Left ventricle myocardium inferior (tissue), 1 donor: ENCODE results near the gene BAZ1A. TPM values are rescaled to one million over a fixed set of nuclear protein-coding genes. Genes with fewer than 3 reads are reported as not detected.

Experiments used
- DNase-seq: peaks from one replicate; pipeline ENCODE4 v3.0.0-alpha.2; 2020
- H3K27ac ChIP-seq: fragments of 200-600 bp; replicated peaks from 2 replicates; pipeline ENCODE4 v1.8.0; 2021
- H3K27me3 ChIP-seq: fragments of 200-600 bp; 2 replicates; pipeline ENCODE4 v1.8.0; 2021; ENCODE audit warnings: low read depth
- H3K36me3 ChIP-seq: fragments of 200-600 bp; 2 replicates; pipeline ENCODE4 v1.8.0; 2021
- H3K4me1 ChIP-seq: fragments of 200-600 bp; 2 replicates; pipeline ENCODE4 v1.8.0; 2021
- H3K4me3 ChIP-seq: fragments of 200-600 bp; 2 replicates; pipeline ENCODE4 v1.8.0; 2021; ENCODE audit warnings: mild to moderate bottlenecking, moderate library complexity
- H3K9me3 ChIP-seq: fragments of 200-600 bp; replicated peaks from 2 replicates; pipeline ENCODE4 v1.8.0; 2021
- CTCF ChIP-seq: fragments of 200-600 bp; IDR thresholded peaks from 2 replicates; pipeline ENCODE4 v1.8.0; 2021; ENCODE audit warnings: antibody characterized with exemption, mild to moderate bottlenecking, borderline replicate concordance
- intact Hi-C: fragments of 100-400 bp; cut with micrococcal nuclease; formaldehyde crosslinking; loops from one replicate; pipeline ENCODE4 v1.11.0; 2022
- total RNA-seq: library from RNA; stranded (reverse); fragmentation: NEBNext Ultra II Directional; extraction: Animal tissue kit (Norgen Biotek cat#: 25700); gene quantifications from one replicate; pipeline ENCODE4 v1.2.1, GENCODE V29; 2021
- donor health status: DM: no; HTN: yes; CAD: no; lungs with severe emphysema.

The BAZ1A gene
- total RNA-seq, 1 donor from 2014 or later, result 4.5 TPM

- no peaks in the 10 kb centered on the region for H3K27me3 ChIP-seq
- H3K4me1 ChIP-seq, result peaks cover 75% of the 10 kb centered on the region
- no peak for TF ChIP-seq CTCF
- peak overlapping the region; percentile 99 for H3K27ac ChIP-seq
- H3K4me3 ChIP-seq, result peak overlapping the region; percentile 92
- H3K9me3 ChIP-seq, result no peaks in the 10 kb centered on the region
- peaks cover 10% of the 10 kb centered on the region for H3K36me3 ChIP-seq
- intact Hi-C loops, result no loop called here
- no peak for DNase-seq
These were observed 163.1 kb downstream of the BAZ1A start for GRCh38 chr14:34711796-34712712.

- H3K27me3 ChIP-seq, result no peaks in the 10 kb centered on the region
- peak overlapping the region; percentile 92 for H3K4me3 ChIP-seq
- TF ChIP-seq CTCF, result no peak
- DNase-seq, result no peak
- peaks cover 75% of the 10 kb centered on the region for H3K4me1 ChIP-seq
- peaks cover 10% of the 10 kb centered on the region for H3K36me3 ChIP-seq
- intact Hi-C loops, result no loop called here
- peak overlapping the region; percentile 99 for H3K27ac ChIP-seq
- H3K9me3 ChIP-seq, result no peaks in the 10 kb centered on the region
These were observed 164.0 kb downstream of the BAZ1A start for GRCh38 chr14:34711169-34711568.

GRCh38 chr14:34710744-34711143 lies 164.4 kb downstream of the BAZ1A start:
- Histone ChIP-seq H3K27ac (peak overlapping the region; percentile 99), H3K4me1 (peaks cover 74% of the 10 kb centered on the region)
- intact Hi-C loops, result no loop called here

GRCh38 chr14:34710006-34710405 lies 165.2 kb downstream of the BAZ1A start:
- no peak for DNase-seq
- peak overlapping the region; percentile 99 for H3K27ac ChIP-seq
- H3K36me3 ChIP-seq, result peaks cover 10% of the 10 kb centered on the region
- intact Hi-C loops, result no loop called here
- no peaks in the 10 kb centered on the region for H3K9me3 ChIP-seq
- H3K4me3 ChIP-seq, result peak overlapping the region; percentile 92
- no peak for TF ChIP-seq CTCF
- H3K27me3 ChIP-seq, result no peaks in the 10 kb centered on the region
- peaks cover 67% of the 10 kb centered on the region for H3K4me1 ChIP-seq

More at GRCh38 chr14:34710744-34711143, 164.4 kb downstream of the BAZ1A start:
- no peak for DNase-seq
- Histone ChIP-seq H3K9me3 (no peaks in the 10 kb centered on the region), H3K36me3 (peaks cover 10% of the 10 kb centered on the region), H3K27me3 (no peaks in the 10 kb centered on the region), H3K4me3 (peak overlapping the region; percentile 92)
- no peak for TF ChIP-seq CTCF

- intact Hi-C loops, result no loop called here
- peaks cover 46% of the 10 kb centered on the region for H3K4me1 ChIP-seq
- H3K9me3 ChIP-seq, result no peaks in the 10 kb centered on the region
- no peak for DNase-seq
- H3K36me3 ChIP-seq, result peaks cover 10% of the 10 kb centered on the region
- no peak overlapping the region for H3K27ac ChIP-seq
- H3K27me3 ChIP-seq, result no peaks in the 10 kb centered on the region
- no peak overlapping the region for H3K4me3 ChIP-seq
- TF ChIP-seq CTCF, result no peak
These were observed 167.4 kb downstream of the BAZ1A start for GRCh38 chr14:34707722-34708121.

Other genes with a start within 250 kb of the BAZ1A start
- gene SNX6, start 245.2 kb downstream of the BAZ1A start, total RNA-seq, result 60.4 TPM
- 509 TPM for gene CFL2, start 160.8 kb downstream of the BAZ1A start, total RNA-seq
- 28.5 TPM for gene SRP54, start 107.6 kb upstream of the BAZ1A start, total RNA-seq
- 82.4 TPM for gene FAM177A1, start 170.9 kb upstream of the BAZ1A start, total RNA-seq
- gene PPP2R3C, start 246.6 kb upstream of the BAZ1A start, total RNA-seq, result 26.5 TPM
- gene PRORP, start 247.2 kb upstream of the BAZ1A start, total RNA-seq, result 23.6 TPM